Measurements from ENCODE around the gene PPFIA4.

GRCh38 chr1:203056012-203056411, 29.7 kb downstream of the PPFIA4 start:
- TF ChIP-seq CTCF (IDR thresholded peaks at IDR 0.05) (no peak), POLR2A (IDR thresholded peaks at IDR 0.05) (no peak)
